Glutamatergic neuron (in vitro differentiated cells): ENCODE data around the gene OBP2B. TPM values are rescaled to one million over a fixed set of nuclear protein-coding genes. Genes with fewer than 3 reads are reported as not detected.

Experiments used
- DNase-seq: peaks from one replicate; pipeline ENCODE4 v3.0.0; 2022
- H3K27ac Mint-ChIP-seq: one replicate; pipeline ENCODE4 v1.8.0; 2020; ENCODE audit warnings: mild to moderate bottlenecking, mixed read lengths, inconsistent platforms; ENCODE audit not compliant: unreplicated experiment
- H3K27me3 Mint-ChIP-seq: one replicate; pipeline ENCODE4 v1.8.0; 2020; ENCODE audit warnings: mild to moderate bottlenecking, moderate library complexity, mixed read lengths, inconsistent platforms; ENCODE audit not compliant: unreplicated experiment
- H3K36me3 Mint-ChIP-seq: one replicate; pipeline ENCODE4 v1.8.0; 2020; ENCODE audit warnings: mild to moderate bottlenecking, mixed read lengths, inconsistent platforms; ENCODE audit not compliant: unreplicated experiment
- H3K4me1 Mint-ChIP-seq: one replicate; pipeline ENCODE4 v1.8.0; 2020; ENCODE audit warnings: mild to moderate bottlenecking, low read depth, mixed read lengths, inconsistent platforms; ENCODE audit not compliant: unreplicated experiment
- H3K4me3 Mint-ChIP-seq: one replicate; pipeline ENCODE4 v1.8.0; 2020; ENCODE audit warnings: mild to moderate bottlenecking, mixed read lengths, inconsistent platforms; ENCODE audit not compliant: unreplicated experiment
- H3K9me3 Mint-ChIP-seq: one replicate; pipeline ENCODE4 v1.8.0; 2020; ENCODE audit warnings: mild to moderate bottlenecking, moderate library complexity, mixed read lengths, inconsistent platforms; ENCODE audit not compliant: unreplicated experiment
- CTCF ChIP-seq: fragments of 200-600 bp; sonication (generic); IDR thresholded peaks from one replicate; pipeline ENCODE4 v1.5.0; 2021; ENCODE audit not compliant: partially characterized antibody, unreplicated experiment
- total RNA-seq: library from RNA; stranded (reverse); fragmentation: NEBNext Ultra II Directional; extraction: Animal tissue kit (Norgen Biotek cat#: 25700); gene quantifications from one replicate; pipeline ENCODE4 v1.2.1, GENCODE V29; 2021; ENCODE audit not compliant: unreplicated experiment

OBP2B gene
- total RNA-seq, 1 donor from 2014 or later = not detected

GRCh38 chr9:133168432-133168831, 40.6 kb downstream of the OBP2B start:
- no peak for DNase-seq
- no peak for TF ChIP-seq CTCF
- Mint-ChIP-seq H3K36me3 (no peaks in the 10 kb centered on the region), H3K27ac (no peak overlapping the region), H3K4me3 (no peak overlapping the region), H3K4me1 (no peaks in the 10 kb centered on the region), H3K9me3 (no peaks in the 10 kb centered on the region), H3K27me3 (peaks cover 4% of the 10 kb centered on the region)

GRCh38 chr9:133167769-133168168, 41.3 kb downstream of the OBP2B start:
- no peak for TF ChIP-seq CTCF
- H3K27ac Mint-ChIP-seq = no peak overlapping the region
- DNase-seq = no peak
- no peaks in the 10 kb centered on the region for H3K9me3 Mint-ChIP-seq
- H3K36me3 Mint-ChIP-seq = no peaks in the 10 kb centered on the region
- H3K27me3 Mint-ChIP-seq = peaks cover 4% of the 10 kb centered on the region
- H3K4me3 Mint-ChIP-seq = no peak overlapping the region
- no peaks in the 10 kb centered on the region for H3K4me1 Mint-ChIP-seq

DNA sequence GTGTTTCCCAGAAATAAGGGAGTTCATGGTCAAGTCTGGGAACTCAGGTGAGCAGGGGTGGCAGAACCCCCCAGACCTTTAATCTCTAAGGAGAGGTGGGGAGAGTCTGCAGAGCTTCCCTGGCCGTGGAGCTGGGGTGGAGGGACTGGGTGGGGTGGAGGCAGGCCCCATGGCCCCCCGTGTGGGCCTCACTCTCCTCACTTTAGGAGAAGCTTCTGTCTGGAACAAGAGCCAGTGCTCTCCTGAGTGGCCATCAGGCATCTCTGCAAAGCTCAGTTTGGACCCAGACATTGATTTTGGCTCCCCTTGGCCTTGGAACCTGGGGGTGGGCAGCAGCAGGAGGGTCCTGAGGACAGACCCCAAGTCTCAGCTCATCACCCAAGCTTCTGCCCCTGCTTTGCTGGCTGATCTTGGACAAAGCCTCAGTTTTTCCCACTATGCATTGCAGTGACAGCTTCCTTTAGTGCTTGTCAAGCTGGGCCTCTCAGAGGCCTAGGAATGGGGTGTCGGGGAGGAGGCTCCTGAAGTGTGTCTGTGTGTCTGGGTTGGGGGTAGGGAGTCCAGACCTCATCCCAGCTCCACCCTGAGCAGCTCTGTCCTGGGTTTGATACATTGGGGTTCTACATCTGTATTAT, 41.8 kb downstream of the OBP2B start:
- no peak for TF ChIP-seq CTCF
- no peaks in the 10 kb centered on the region for H3K9me3 Mint-ChIP-seq
- DNase-seq = no peak
- H3K27ac Mint-ChIP-seq = no peak overlapping the region
- peaks cover 4% of the 10 kb centered on the region for H3K27me3 Mint-ChIP-seq
- no peaks in the 10 kb centered on the region for H3K4me1 Mint-ChIP-seq
- no peak overlapping the region for H3K4me3 Mint-ChIP-seq
- H3K36me3 Mint-ChIP-seq = no peaks in the 10 kb centered on the region

- Mint-ChIP-seq H3K36me3 (no peaks in the 10 kb centered on the region), H3K27ac (no peak overlapping the region), H3K4me1 (no peaks in the 10 kb centered on the region), H3K4me3 (no peak overlapping the region), H3K27me3 (peaks cover 5% of the 10 kb centered on the region), H3K9me3 (no peaks in the 10 kb centered on the region)
- no peak for DNase-seq
- no peak for TF ChIP-seq CTCF
Observed at GRCh38 chr9:133166392-133166791, 42.7 kb downstream of the OBP2B start.

DNA sequence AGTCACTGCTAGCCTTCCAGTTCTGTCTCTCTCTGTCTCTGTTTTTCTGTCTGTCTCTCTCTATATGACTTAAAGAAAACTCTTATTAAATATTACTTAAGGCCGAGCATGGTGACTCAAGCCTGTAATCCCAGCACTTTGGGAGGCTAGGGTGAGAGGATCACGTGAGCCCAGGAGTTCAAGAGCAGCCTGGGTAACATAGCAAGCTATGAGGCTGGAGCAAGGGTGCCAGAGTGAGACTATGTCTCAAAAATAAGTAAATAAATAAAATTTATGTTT, 43.7 kb downstream of the OBP2B start:
- no peaks in the 10 kb centered on the region for H3K9me3 Mint-ChIP-seq
- TF ChIP-seq CTCF = no peak
- no peak for DNase-seq
- H3K4me1 Mint-ChIP-seq = no peaks in the 10 kb centered on the region
- no peaks in the 10 kb centered on the region for H3K36me3 Mint-ChIP-seq
- no peak overlapping the region for H3K4me3 Mint-ChIP-seq
- no peak overlapping the region for H3K27ac Mint-ChIP-seq
- peaks cover 9% of the 10 kb centered on the region for H3K27me3 Mint-ChIP-seq
